LNCaP clone FGC (cell line): Measurements from ENCODE around the gene FAM50B.

Source experiments
- DNase-seq: peaks from one replicate; pipeline ENCODE4 v3.0.0-alpha.2; 2011; ENCODE audit warnings: low read depth
- H3K4me3 ChIP-seq: 2 replicates; pipeline ENCODE4 v1.5.1; 2011; ENCODE audit warnings: mild to moderate bottlenecking, low read depth, low read length, control low read depth
- TF ChIP-seq, protein P1 (sequence below): IDR thresholded peaks from 2 replicates; pipeline ENCODE4 v1.5.1; 2012; ENCODE audit warnings: mild to moderate bottlenecking; ENCODE audit not compliant: control insufficient read depth, insufficient read depth; ENCODE audit errors: extremely low read depth

FAM50B gene

DNA sequence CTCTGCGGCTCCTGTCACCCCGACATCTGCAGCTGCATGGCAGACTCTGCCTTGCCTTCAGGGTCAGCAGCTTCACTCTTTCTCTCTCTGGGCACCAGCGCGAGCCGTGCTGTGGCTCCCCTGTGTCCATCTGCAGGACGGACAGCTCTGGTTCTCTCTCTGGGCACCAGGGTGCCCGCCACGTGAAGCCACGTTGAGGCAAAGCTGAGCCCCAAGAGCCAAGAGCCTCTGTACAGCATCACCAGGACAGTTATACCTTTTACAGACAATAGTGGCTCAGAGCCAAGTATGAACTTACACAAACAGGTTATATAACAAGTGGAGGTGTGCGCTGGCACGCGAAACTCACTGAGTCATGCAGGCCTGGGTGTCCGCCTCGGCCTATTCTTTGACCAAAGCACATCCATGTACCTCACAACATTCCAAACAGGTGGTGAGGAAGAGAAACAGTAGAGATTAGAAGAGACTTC lies 50.8 kb downstream of the FAM50B start:
- no peak for DNase-seq
- H3K4me3 ChIP-seq, result no peak overlapping the region
- TF ChIP-seq, protein P1, sequence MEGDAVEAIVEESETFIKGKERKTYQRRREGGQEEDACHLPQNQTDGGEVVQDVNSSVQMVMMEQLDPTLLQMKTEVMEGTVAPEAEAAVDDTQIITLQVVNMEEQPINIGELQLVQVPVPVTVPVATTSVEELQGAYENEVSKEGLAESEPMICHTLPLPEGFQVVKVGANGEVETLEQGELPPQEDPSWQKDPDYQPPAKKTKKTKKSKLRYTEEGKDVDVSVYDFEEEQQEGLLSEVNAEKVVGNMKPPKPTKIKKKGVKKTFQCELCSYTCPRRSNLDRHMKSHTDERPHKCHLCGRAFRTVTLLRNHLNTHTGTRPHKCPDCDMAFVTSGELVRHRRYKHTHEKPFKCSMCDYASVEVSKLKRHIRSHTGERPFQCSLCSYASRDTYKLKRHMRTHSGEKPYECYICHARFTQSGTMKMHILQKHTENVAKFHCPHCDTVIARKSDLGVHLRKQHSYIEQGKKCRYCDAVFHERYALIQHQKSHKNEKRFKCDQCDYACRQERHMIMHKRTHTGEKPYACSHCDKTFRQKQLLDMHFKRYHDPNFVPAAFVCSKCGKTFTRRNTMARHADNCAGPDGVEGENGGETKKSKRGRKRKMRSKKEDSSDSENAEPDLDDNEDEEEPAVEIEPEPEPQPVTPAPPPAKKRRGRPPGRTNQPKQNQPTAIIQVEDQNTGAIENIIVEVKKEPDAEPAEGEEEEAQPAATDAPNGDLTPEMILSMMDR, result no peak
